ENCODE data around the gene LY86. TPM values are rescaled to one million over a fixed set of nuclear protein-coding genes. Genes with fewer than 3 reads are reported as not detected.

LY86 gene
- total and polyA plus RNA-seq, 12 donors: 0.23 to 7.6 (median 0.91) TPM

DNA sequence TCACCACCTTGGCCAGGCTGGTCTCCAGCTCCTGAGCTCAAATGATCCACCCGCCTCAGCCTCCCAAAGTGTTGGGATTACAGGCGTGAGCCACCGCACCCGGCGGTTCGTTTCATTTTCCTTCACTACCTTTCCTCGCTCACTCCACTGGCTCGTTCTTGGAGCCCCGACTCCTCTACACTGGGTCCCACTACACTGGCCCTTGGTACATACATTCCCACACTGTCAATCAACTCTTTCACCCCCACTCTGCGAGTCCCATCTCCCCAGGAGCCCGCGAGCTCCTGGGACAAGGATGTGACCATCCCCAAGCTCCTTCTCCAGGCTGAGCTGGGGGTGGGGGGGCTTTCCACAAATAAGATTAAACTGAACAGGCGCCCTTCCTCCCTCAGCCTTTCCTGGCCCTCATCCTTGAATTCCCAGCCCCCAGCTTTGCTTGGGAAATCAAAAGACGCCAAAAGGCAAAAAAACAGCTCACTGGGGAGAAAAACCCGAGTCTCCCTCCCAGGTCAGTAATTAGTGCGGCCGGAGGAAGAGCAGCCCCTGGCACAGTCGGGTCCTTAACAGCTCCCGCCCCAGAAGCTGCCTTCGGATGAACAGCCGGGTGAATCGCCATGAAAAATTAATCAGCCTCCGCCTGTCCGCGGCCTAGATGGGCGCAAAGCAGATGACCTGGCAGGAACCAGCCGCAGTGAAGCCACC lies 42.8 kb upstream of the LY86 start:
- Histone ChIP-seq H3K9me3 (no peaks in the 10 kb centered on the region), H3K27me3 (peaks cover 0 to 31% (median 10%) of the 10 kb centered on the region in 7 donors), H3K36me3 (no peaks in the 10 kb centered on the region), H3K4me3 (peak overlapping the region; percentile 29 to 68 (median 52)), H3K27ac (peak overlapping the region in 6 of 10 donors; percentile 8 to 75 (median 29)), H3K4me1 (peaks cover 0 to 20% (median 12%) of the 10 kb centered on the region in 9 donors)
- WGBS, 2 donors: 41 to 42% methylated on average over 27 of the region's 27 CpGs
- DNase-seq: no peak
- peak in 5 of 8 donors; percentile 6 to 48 (median 16) for ATAC-seq
- intact Hi-C loops (cut with DNase I): loop anchor here (2.0 to 10.0 kb wide), 9 partner anchors 231 to 1403 kb away; no protein-coding TSS in a partner anchor
- TF ChIP-seq, protein P1, sequence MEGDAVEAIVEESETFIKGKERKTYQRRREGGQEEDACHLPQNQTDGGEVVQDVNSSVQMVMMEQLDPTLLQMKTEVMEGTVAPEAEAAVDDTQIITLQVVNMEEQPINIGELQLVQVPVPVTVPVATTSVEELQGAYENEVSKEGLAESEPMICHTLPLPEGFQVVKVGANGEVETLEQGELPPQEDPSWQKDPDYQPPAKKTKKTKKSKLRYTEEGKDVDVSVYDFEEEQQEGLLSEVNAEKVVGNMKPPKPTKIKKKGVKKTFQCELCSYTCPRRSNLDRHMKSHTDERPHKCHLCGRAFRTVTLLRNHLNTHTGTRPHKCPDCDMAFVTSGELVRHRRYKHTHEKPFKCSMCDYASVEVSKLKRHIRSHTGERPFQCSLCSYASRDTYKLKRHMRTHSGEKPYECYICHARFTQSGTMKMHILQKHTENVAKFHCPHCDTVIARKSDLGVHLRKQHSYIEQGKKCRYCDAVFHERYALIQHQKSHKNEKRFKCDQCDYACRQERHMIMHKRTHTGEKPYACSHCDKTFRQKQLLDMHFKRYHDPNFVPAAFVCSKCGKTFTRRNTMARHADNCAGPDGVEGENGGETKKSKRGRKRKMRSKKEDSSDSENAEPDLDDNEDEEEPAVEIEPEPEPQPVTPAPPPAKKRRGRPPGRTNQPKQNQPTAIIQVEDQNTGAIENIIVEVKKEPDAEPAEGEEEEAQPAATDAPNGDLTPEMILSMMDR (IDR thresholded peaks at IDR 0.05): no peak

DNA sequence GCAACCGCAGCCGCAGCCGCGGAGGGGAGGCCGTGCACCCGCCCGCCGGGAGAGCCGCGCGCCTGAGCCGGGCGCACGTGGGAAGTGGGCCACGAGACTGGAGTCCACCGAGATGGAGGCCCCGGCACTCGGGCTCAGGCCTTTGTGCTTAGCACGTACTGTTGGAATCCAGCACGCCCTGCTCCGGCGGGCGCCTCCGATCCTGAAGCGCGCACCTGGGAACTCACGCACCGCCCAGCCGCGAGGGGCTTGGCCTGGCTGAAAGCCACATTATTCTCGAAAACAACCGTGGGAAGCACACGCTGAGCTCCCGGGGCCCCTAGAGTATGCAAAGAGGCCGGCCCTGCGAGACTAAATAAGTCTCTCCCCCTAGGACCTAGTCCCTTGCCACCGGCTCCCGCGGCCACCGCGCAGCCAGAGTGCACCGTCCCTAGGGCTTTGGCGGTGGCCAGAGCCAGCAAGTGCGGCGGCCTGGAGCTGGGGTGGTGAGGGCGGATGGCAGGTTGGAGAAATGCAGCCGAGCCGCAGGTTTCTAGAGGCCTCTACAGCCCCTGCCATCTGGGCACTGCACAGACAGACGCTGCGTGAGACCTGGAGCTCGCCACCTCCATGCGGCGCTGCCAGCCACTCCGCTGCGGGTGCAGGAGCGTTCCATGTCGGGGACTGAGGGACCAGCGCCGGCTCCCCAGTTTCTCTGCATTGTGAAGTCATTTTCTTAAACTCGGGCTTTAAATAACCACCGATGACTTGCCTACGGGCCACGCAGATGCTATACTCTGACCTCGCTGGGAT lies 42.0 kb upstream of the LY86 start:
- intact Hi-C loops (cut with DNase I): loop anchor here (1.0 to 10.0 kb wide), 10 partner anchors 232 to 1404 kb away; no protein-coding TSS in a partner anchor
- Histone ChIP-seq H3K36me3 (no peaks in the 10 kb centered on the region), H3K4me1 (peaks cover 0 to 20% (median 12%) of the 10 kb centered on the region in 9 donors), H3K27me3 (peaks cover 0 to 31% (median 10%) of the 10 kb centered on the region in 7 donors), H3K9me3 (no peaks in the 10 kb centered on the region), H3K4me3 (peak overlapping the region; percentile 29 to 68 (median 52)), H3K27ac (peak overlapping the region in 7 of 10 donors; percentile 8 to 75 (median 26))
- 1% methylated on average over 64 of the region's 64 CpGs for WGBS, 2 donors
- DNase-seq: peak; percentile 24 to 58
- TF ChIP-seq, protein P1 (IDR thresholded peaks at IDR 0.05): no peak
- ATAC-seq: peak; percentile 65 to 85 (median 74)

DNA sequence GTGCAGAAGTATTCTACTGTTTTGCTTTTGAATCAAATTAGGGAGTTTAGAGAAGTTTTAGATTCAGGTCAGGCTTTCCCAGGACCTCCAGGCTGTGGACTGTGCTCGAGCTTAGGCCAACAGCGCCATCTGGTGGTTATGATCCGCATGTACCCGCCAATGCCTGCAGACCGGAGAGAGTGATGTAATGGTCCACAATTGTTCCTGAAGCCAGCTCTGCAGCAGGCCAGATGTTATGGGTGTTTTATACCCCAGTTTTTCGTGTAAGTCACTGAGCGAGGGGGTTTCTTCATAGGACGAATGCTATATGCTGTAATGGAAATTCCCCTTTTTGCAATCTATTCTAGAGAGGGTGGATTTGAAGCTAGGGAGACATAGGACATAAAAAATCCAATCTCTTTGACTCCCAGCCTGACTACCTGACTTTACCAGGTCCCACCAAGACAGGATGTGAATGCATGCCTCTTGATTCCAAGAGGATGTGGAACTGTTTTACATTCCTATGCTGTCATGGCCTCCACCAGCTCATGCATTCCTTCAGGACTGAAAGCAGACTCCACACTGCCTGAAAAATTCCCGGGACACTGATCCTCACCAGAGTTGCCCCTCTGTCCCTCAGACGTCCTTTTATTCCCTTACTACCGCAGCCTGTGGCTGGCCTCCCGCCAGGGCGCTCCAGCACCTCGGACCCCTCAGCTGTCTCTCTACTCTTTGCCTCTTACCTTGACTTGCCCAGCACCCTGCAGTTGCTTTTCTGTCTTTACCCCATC lies 41.2 kb upstream of the LY86 start:
- H3K27ac ChIP-seq: peak overlapping the region in 6 of 10 donors; percentile 8 to 75 (median 29)

More for the DNA sequence above, 41.2 kb upstream of the LY86 start:
- TF ChIP-seq, protein P1 (IDR thresholded peaks at IDR 0.05): peak; percentile 93 to 98 (median 95)
- Histone ChIP-seq H3K27me3 (peaks cover 0 to 31% (median 10%) of the 10 kb centered on the region in 7 donors), H3K4me1 (peaks cover 0 to 20% (median 12%) of the 10 kb centered on the region in 9 donors), H3K9me3 (no peaks in the 10 kb centered on the region), H3K36me3 (no peaks in the 10 kb centered on the region), H3K4me3 (peak overlapping the region in 9 of 10 donors; percentile 36 to 68 (median 54))
- peak; percentile 94 to 98 (median 98) for ATAC-seq
- peak; percentile 86 to 92 for DNase-seq
- 15% methylated on average over 14 of the region's 14 CpGs for WGBS, 2 donors
- intact Hi-C loops (cut with DNase I): loop anchor here (1.0 to 10.0 kb wide), 10 partner anchors 232 to 1405 kb away; no protein-coding TSS in a partner anchor
